Gastrocnemius medialis (tissue), 4 donors: ENCODE data around the gene ENAH. TPM values are rescaled to one million over a fixed set of nuclear protein-coding genes. Genes with fewer than 3 reads are reported as not detected.

Source experiments
- ATAC-seq, 2 donors: fragments of 150-250 bp; one replicate each; pipeline ENCODE4 v1.9.1; 2016
- DNase-seq, 2 donors: peaks; one replicate each; pipeline ENCODE4 v3.0.0-alpha.2; 2019
- H3K27ac ChIP-seq, 4 donors: fragments of 200-600 bp; sonication (generic); 1 replicate in 1 of 4; 2 replicates in 3 of 4; pipeline ENCODE4 v1.5.1; 2016 to 2018; ENCODE audit warnings: mild to moderate bottlenecking in 2 of 4, moderate library complexity in 1 of 4
- H3K27me3 ChIP-seq, 3 donors: fragments of 200-600 bp; sonication (generic) in 2 of 3; 1 replicate in 1 of 3; 2 replicates in 2 of 3; pipeline versions ENCODE4 v1.5.1 to v1.6.0; 2016 to 2019; ENCODE audit warnings: mild to moderate bottlenecking in 1 of 3, moderate library complexity in 1 of 3
- H3K36me3 ChIP-seq, 2 donors: fragments of 200-600 bp; sonication (generic) in 1 of 2; one replicate each; pipeline ENCODE4 v1.5.1; 2017 to 2018
- H3K4me1 ChIP-seq, 2 donors: fragments of 200-600 bp; sonication (generic) in 1 of 2; one replicate each; pipeline ENCODE4 v1.5.1; 2016 to 2017; ENCODE audit warnings: mild to moderate bottlenecking in 2 of 2
- H3K4me3 ChIP-seq, 4 donors: fragments of 200-600 bp; sonication (generic) in 3 of 4; 1 replicate in 1 of 4; 2 replicates in 3 of 4; pipeline ENCODE4 v1.5.1; 2016 to 2019; ENCODE audit warnings: mild to moderate bottlenecking in 2 of 4
- H3K9me3 ChIP-seq, 3 donors: fragments of 200-600 bp; sonication (generic) in 2 of 3; 1 replicate in 1 of 3; 2 replicates in 2 of 3; pipeline ENCODE4 v1.5.1; 2016 to 2019
- CTCF ChIP-seq, 5 experiments: fragments of 450-650 bp in 3 of 5; fragments of 200-600 bp in 2 of 5; sonication (generic) in 2 of 5; IDR thresholded peaks in 4 of 5; conservative IDR thresholded peaks in 1 of 5; 1 replicate in 4 of 5; 2 replicates in 1 of 5; pipeline ENCODE4 v1.5.1; 2016 to 2019; ENCODE audit warnings: antibody characterized with exemption in 5 of 5, mild to moderate bottlenecking in 3 of 5, moderate library complexity in 3 of 5
- POLR2A ChIP-seq, 2 donors: fragments of 450-650 bp; IDR thresholded peaks; one replicate each; pipeline ENCODE4 v1.6.1; 2017; ENCODE audit warnings: antibody characterized with exemption in 2 of 2, mild to moderate bottlenecking in 2 of 2, moderate library complexity in 2 of 2
- in situ Hi-C, 4 donors: fragments of 200-750 bp; cut with MboI; loops; one replicate each; pipeline versions ENCODE4 v1.15.0 to v1.8.0; 2017; ENCODE audit warnings: low sequenced_read_pairs in 4 of 4
- intact Hi-C: fragments of 100-400 bp; cut with DNase I; formaldehyde crosslinking; loops from one replicate; pipeline ENCODE4 v1.15.1; 2023; ENCODE audit warnings: low total_unique reads
- total RNA-seq, 4 donors: library from RNA; depleted of rRNA; stranded (reverse); fragments of >200 nt; gene quantifications; one replicate each; pipeline versions ENCODE4 v1.1.0 to v1.2.3, GENCODE V29; 2016

ENAH gene
- total RNA-seq, 4 donors from 2014 or later = 56.1 to 112 (median 62.2) TPM

- H3K27ac ChIP-seq = no peak overlapping the region
- peaks cover 15 to 28% of the 10 kb centered on the region in 2 donors for H3K4me1 ChIP-seq
- TF ChIP-seq CTCF (IDR thresholded peaks at IDR 0.05 in 4 of 5, conservative IDR thresholded peaks at IDR 0.05 in 1 of 5) (no peak), POLR2A (IDR thresholded peaks at IDR 0.05) (no peak)
- H3K4me3 ChIP-seq = no peak overlapping the region
- in situ Hi-C loops (no loop called here), intact Hi-C loops (no loop called here)
- no peak for DNase-seq
- peaks cover 4 to 7% (median 7%) of the 10 kb centered on the region in 3 donors for H3K27me3 ChIP-seq
- no peaks in the 10 kb centered on the region for H3K9me3 ChIP-seq
- no peak for ATAC-seq
- H3K36me3 ChIP-seq = no peaks in the 10 kb centered on the region
Measured at GRCh38 chr1:225449774-225450173, 203.1 kb downstream of the ENAH start.

GRCh38 chr1:225449261-225449660 is 203.7 kb downstream of the ENAH start:
- no peaks in the 10 kb centered on the region for H3K9me3 ChIP-seq
- H3K36me3 ChIP-seq = no peaks in the 10 kb centered on the region
- H3K27ac ChIP-seq = peak overlapping the region in 1 of 4 donors; percentile 80
- H3K27me3 ChIP-seq = peaks cover 4 to 7% (median 7%) of the 10 kb centered on the region in 3 donors
- intact Hi-C loops (no loop called here), in situ Hi-C loops (no loop called here)
- TF ChIP-seq POLR2A (IDR thresholded peaks at IDR 0.05) = no peak
- H3K4me3 ChIP-seq = no peak overlapping the region
- peaks cover 17 to 29% of the 10 kb centered on the region in 2 donors for H3K4me1 ChIP-seq
- DNase-seq (no peak), ATAC-seq (no peak)

- peaks cover 19 to 34% of the 10 kb centered on the region in 2 donors for H3K4me1 ChIP-seq
- in situ Hi-C loops = no loop called here
- no peak for ATAC-seq
Measured at GRCh38 chr1:225448146-225448805, 204.6 kb downstream of the ENAH start.

GRCh38 chr1:225447650-225448089 is 205.3 kb downstream of the ENAH start:
- ATAC-seq (peak; percentile 40 to 48), DNase-seq (no peak)
- Histone ChIP-seq H3K27me3 (peaks cover 4 to 7% (median 7%) of the 10 kb centered on the region in 3 donors), H3K36me3 (no peaks in the 10 kb centered on the region), H3K4me1 (peaks cover 19 to 34% of the 10 kb centered on the region in 2 donors), H3K4me3 (no peak overlapping the region), H3K9me3 (no peaks in the 10 kb centered on the region), H3K27ac (peak overlapping the region; percentile 32 to 80 (median 73))
- in situ Hi-C loops = no loop called here
- intact Hi-C loops = no loop called here
- TF ChIP-seq POLR2A (IDR thresholded peaks at IDR 0.05) (no peak), CTCF (IDR thresholded peaks at IDR 0.05 in 4 of 5, conservative IDR thresholded peaks at IDR 0.05 in 1 of 5) (no peak)

More at GRCh38 chr1:225448146-225448805, 204.6 kb downstream of the ENAH start:
- peaks cover 4 to 7% (median 7%) of the 10 kb centered on the region in 3 donors for H3K27me3 ChIP-seq
- no peaks in the 10 kb centered on the region for H3K36me3 ChIP-seq
- H3K27ac ChIP-seq = peak overlapping the region; percentile 32 to 80 (median 73)
- no peak overlapping the region for H3K4me3 ChIP-seq
- no peak for DNase-seq
- intact Hi-C loops = no loop called here
- no peak for TF ChIP-seq POLR2A (IDR thresholded peaks at IDR 0.05)
- TF ChIP-seq CTCF (IDR thresholded peaks at IDR 0.05 in 4 of 5, conservative IDR thresholded peaks at IDR 0.05 in 1 of 5) = no peak
- no peaks in the 10 kb centered on the region for H3K9me3 ChIP-seq

GRCh38 chr1:225446981-225447615 is 205.8 kb downstream of the ENAH start:
- Histone ChIP-seq H3K4me1 (peaks cover 19 to 34% of the 10 kb centered on the region in 2 donors), H3K27me3 (peaks cover 4 to 7% (median 7%) of the 10 kb centered on the region in 3 donors), H3K36me3 (no peaks in the 10 kb centered on the region), H3K27ac (peak overlapping the region; percentile 32 to 80 (median 73)), H3K4me3 (no peak overlapping the region), H3K9me3 (no peaks in the 10 kb centered on the region)
- intact Hi-C loops (no loop called here), in situ Hi-C loops (no loop called here)
- DNase-seq = no peak
- TF ChIP-seq POLR2A (IDR thresholded peaks at IDR 0.05) (no peak), CTCF (IDR thresholded peaks at IDR 0.05 in 4 of 5, conservative IDR thresholded peaks at IDR 0.05 in 1 of 5) (no peak)
- ATAC-seq = no peak
